ENCODE measurements around the gene HECTD4. TPM values are rescaled to one million over a fixed set of nuclear protein-coding genes. Genes with fewer than 3 reads are reported as not detected.
"Not testable (repeated sequence)": the region's sequence is repeated elsewhere in the genome, so short reads cannot be mapped to it uniquely, and the experiment has no call there.

Gene HECTD4
- total RNA-seq, 2 experiments from 2014 or later, result 37.5 to 39.4 TPM

DNA sequence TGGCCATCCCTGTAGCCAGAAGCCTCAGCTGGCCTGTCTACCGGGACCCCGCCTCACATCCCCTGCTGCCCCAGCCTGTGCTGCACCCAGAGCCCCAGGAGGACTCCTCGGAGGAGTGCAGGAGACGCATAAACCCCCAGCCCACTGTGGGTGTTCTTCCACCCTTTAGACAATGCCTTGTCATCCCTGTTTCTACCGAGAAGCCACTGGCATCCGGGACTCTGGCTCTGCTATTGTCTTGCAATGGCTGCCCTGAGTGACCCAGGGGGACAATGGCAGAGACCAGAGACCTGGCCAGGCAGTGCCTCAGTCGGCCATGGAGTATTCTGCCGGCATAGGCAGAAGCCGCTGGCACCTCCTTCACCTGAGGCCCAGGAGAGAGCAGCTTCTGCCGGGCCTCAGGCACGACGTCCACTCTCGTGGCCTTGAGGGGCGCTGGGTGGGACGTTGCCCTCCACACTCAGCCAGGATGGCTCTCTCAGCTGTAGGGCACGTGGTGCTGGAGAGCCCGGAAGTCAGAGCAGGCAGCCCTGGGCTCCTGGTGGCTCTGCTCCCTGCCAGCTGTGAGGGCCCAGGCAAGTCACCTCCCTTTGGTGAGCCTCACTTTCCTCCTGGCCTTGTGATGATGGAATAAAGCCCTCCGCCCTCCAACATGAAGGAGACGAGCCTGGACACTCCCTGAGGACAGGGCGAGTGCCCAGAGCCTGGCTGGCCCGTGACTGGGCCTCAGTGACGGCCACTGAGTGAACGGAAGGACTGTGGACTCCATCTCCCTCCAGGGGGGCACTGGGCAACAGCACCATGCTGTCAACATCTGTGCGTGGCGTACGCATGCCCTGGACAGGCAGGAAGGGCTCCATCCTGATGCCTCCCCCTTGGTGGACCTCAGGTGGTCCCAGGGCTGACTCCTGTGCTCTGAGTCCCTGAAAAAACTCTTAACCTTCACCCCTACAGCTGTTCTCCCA, 215.9 kb downstream of the HECTD4 start:
- no peaks in the 10 kb centered on the region for H3K9me3 Mint-ChIP-seq
- H3K27me3 Mint-ChIP-seq, result no peaks in the 10 kb centered on the region
- peaks cover 12% of the 10 kb centered on the region for H3K36me3 Mint-ChIP-seq (ENCODE audit: low read depth)
- CTCF ChIA-PET, result no interaction called here
- no peak overlapping the region for H3K27ac Mint-ChIP-seq
- POLR2A ChIA-PET, result no interaction called here
- no peak overlapping the region for H3K4me3 Mint-ChIP-seq
- peaks cover 3% of the 10 kb centered on the region for H3K4me1 Mint-ChIP-seq
- DNase-seq, result no peak

- Mint-ChIP-seq H3K27ac (no peak overlapping the region), H3K4me3 (no peak overlapping the region), H3K4me1 (peaks cover 3% of the 10 kb centered on the region), H3K27me3 (no peaks in the 10 kb centered on the region), H3K36me3 (ENCODE audit: low read depth) (peaks cover 19% of the 10 kb centered on the region), H3K9me3 (no peaks in the 10 kb centered on the region)
- CTCF ChIA-PET, result no interaction called here
- no peak for DNase-seq
- POLR2A ChIA-PET, result no interaction called here
These were observed 216.6 kb downstream of the HECTD4 start for GRCh38 chr12:112165624-112166023.

GRCh38 chr12:112164011-112164660, 218.1 kb downstream of the HECTD4 start:
- Mint-ChIP-seq H3K27me3 (no peaks in the 10 kb centered on the region), H3K9me3 (no peaks in the 10 kb centered on the region)
- CTCF ChIA-PET, result no interaction called here

GRCh38 chr12:112163471-112163991, 218.7 kb downstream of the HECTD4 start:
- no peak for DNase-seq
- Mint-ChIP-seq H3K27ac (no peak overlapping the region), H3K4me1 (peaks cover 14% of the 10 kb centered on the region), H3K4me3 (no peak overlapping the region), H3K36me3 (ENCODE audit: low read depth) (peaks cover 38% of the 10 kb centered on the region), H3K9me3 (no peaks in the 10 kb centered on the region), H3K27me3 (no peaks in the 10 kb centered on the region)
- CTCF ChIA-PET, result no interaction called here
- POLR2A ChIA-PET, result interaction anchor here (1.1 kb wide), 1 partner anchor 56 kb away, joined by 3 read pairs; no protein-coding TSS in a partner anchor

More at GRCh38 chr12:112164011-112164660, 218.1 kb downstream of the HECTD4 start:
- H3K36me3 Mint-ChIP-seq (ENCODE audit: low read depth), result peaks cover 32% of the 10 kb centered on the region
- no peak overlapping the region for H3K4me3 Mint-ChIP-seq
- no peak overlapping the region for H3K27ac Mint-ChIP-seq
- DNase-seq, result no peak
- peaks cover 8% of the 10 kb centered on the region for H3K4me1 Mint-ChIP-seq
- POLR2A ChIA-PET, result interaction anchor here (1.1 kb wide), 1 partner anchor 56 kb away, joined by 3 read pairs; no protein-coding TSS in a partner anchor

DNA sequence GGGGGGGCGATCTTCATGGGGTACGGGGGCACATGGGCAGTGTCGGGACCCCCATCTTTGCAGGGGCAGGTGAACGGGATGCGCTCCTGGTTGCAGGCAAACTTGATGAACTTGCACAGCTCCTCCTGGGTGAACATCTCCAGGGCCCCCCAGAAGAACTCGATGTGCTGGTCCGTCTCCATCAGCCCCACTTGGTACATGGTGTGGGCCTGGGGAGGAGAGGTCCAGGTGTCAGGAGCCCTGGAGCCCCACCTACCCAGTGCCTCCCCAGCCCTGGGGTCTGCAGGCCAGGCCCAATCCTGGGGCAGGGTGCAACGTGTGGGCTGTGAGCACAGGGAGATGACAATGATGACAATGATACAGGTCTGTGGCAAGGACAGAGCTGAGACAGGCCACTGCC, 219.2 kb downstream of the HECTD4 start:
- DNase-seq, result no peak
- Mint-ChIP-seq H3K4me3 (no peak overlapping the region), H3K9me3 (peaks cover 3% of the 10 kb centered on the region), H3K36me3 (ENCODE audit: low read depth) (peaks cover 43% of the 10 kb centered on the region), H3K27ac (no peak overlapping the region), H3K4me1 (peaks cover 19% of the 10 kb centered on the region), H3K27me3 (no peaks in the 10 kb centered on the region)
- POLR2A ChIA-PET, result interaction anchor here (1.1 kb wide), 1 partner anchor 55 kb away, joined by 3 read pairs; no protein-coding TSS in a partner anchor
- CTCF ChIA-PET, result no interaction called here

GRCh38 chr12:112162241-112162790, 219.9 kb downstream of the HECTD4 start:
- peaks cover 26% of the 10 kb centered on the region for H3K4me1 Mint-ChIP-seq
- CTCF ChIA-PET, result no interaction called here
- no peaks in the 10 kb centered on the region for H3K27me3 Mint-ChIP-seq
- peaks cover 6% of the 10 kb centered on the region for H3K9me3 Mint-ChIP-seq
- H3K4me3 Mint-ChIP-seq, result no peak overlapping the region
- no peak for DNase-seq
- no peak overlapping the region for H3K27ac Mint-ChIP-seq
- POLR2A ChIA-PET, result no interaction called here
- peaks cover 50% of the 10 kb centered on the region for H3K36me3 Mint-ChIP-seq (ENCODE audit: low read depth)

- POLR2A ChIA-PET, result no interaction called here
- CTCF ChIA-PET, result no interaction called here
- DNase-seq, result no peak
- Mint-ChIP-seq H3K27me3 (no peaks in the 10 kb centered on the region), H3K4me1 (peaks cover 31% of the 10 kb centered on the region), H3K27ac (no peak overlapping the region), H3K4me3 (no peak overlapping the region), H3K9me3 (peaks cover 6% of the 10 kb centered on the region), H3K36me3 (ENCODE audit: low read depth) (peaks cover 56% of the 10 kb centered on the region)
These were observed 220.5 kb downstream of the HECTD4 start for GRCh38 chr12:112161711-112162110.

GRCh38 chr12:112160611-112161010, 221.6 kb downstream of the HECTD4 start:
- no peak overlapping the region for H3K4me3 Mint-ChIP-seq
- H3K4me1 Mint-ChIP-seq, result peaks cover 38% of the 10 kb centered on the region
- POLR2A ChIA-PET, result interaction anchor here (3.2 kb wide), 1 partner anchor 35 kb away, joined by 20 read pairs; the partner anchor contains the start of gene TRAFD1
- CTCF ChIA-PET, result interaction anchor here (1.0 kb wide), 1 partner anchor 226 kb away, joined by 3 read pairs; no protein-coding TSS in a partner anchor
- no peak overlapping the region for H3K27ac Mint-ChIP-seq
- DNase-seq, result no peak
- peaks cover 67% of the 10 kb centered on the region for H3K36me3 Mint-ChIP-seq (ENCODE audit: low read depth)
- H3K9me3 Mint-ChIP-seq, result peaks cover 12% of the 10 kb centered on the region
- H3K27me3 Mint-ChIP-seq, result no peaks in the 10 kb centered on the region

GRCh38 chr12:112159146-112159541, 223.1 kb downstream of the HECTD4 start:
- H3K27ac Mint-ChIP-seq, result peak overlapping the region; percentile 82
- peaks cover 80% of the 10 kb centered on the region for H3K36me3 Mint-ChIP-seq (ENCODE audit: low read depth)
- H3K9me3 Mint-ChIP-seq, result peaks cover 12% of the 10 kb centered on the region
- H3K27me3 Mint-ChIP-seq, result no peaks in the 10 kb centered on the region
- H3K4me1 Mint-ChIP-seq, result peaks cover 38% of the 10 kb centered on the region
- no peak overlapping the region for H3K4me3 Mint-ChIP-seq
- no peak for DNase-seq
- POLR2A ChIA-PET, result interaction anchor here (0.7 to 3.2 kb wide), 4 partner anchors 9 to 50 kb away, joined by 3 to 20 read pairs (median 7); partner anchors contain the start of gene TRAFD1
- CTCF ChIA-PET, result interaction anchor here (1.0 kb wide), 2 partner anchors 26 to 29 kb away, joined by 3 to 4 read pairs; no protein-coding TSS in a partner anchor

DNA sequence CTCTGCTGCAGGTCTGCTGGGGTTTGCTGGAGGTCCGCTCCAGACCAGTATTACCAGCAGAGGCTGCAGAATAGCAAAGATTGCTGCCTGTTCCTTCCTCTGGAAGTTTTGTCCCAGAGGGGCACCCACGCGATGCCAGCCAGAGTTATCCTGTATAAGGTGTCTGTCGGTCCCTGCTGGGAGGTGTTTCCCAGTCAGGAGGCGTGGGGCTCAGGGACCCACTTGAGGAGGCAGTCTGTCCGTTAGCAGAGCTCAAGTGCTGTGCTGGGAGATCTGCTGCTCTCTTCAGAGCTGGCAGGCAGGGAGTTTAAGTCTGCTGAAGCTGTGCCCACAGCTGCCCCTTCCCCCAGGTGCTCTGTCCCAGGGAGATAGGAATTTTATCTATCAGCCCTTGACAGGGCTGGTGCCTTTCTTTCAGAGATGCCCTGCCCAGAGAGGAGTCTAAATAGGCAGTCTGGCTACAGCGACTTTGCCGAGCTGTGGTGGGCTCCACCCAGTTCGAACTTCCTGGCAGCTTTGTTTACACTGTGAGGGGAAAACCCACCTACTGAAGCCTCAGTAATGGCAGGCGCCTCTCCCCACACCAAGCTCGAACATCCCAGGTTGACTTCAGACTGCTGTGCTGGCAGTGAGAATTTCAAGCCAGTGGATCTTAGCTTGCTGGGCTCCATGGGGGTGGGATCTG, 223.6 kb downstream of the HECTD4 start:
- peak; percentile 60 for DNase-seq
- peaks cover 12% of the 10 kb centered on the region for H3K9me3 Mint-ChIP-seq
- not testable (repeated sequence) for H3K27me3 Mint-ChIP-seq
- peaks cover 38% of the 10 kb centered on the region for H3K4me1 Mint-ChIP-seq
- ChIA-PET CTCF (interaction anchor here (1.0 kb wide), 2 partner anchors 26 to 29 kb away, joined by 3 to 4 read pairs; no protein-coding TSS in a partner anchor), POLR2A (interaction anchor here (0.7 to 3.2 kb wide), 5 partner anchors 8 to 145 kb away, joined by 3 to 20 read pairs (median 4); partner anchors contain the start of gene TRAFD1)
- H3K4me3 Mint-ChIP-seq, result peak overlapping the region; percentile 10
- H3K36me3 Mint-ChIP-seq (ENCODE audit: low read depth), result peaks cover 85% of the 10 kb centered on the region
- peak overlapping the region; percentile 82 for H3K27ac Mint-ChIP-seq

DNA sequence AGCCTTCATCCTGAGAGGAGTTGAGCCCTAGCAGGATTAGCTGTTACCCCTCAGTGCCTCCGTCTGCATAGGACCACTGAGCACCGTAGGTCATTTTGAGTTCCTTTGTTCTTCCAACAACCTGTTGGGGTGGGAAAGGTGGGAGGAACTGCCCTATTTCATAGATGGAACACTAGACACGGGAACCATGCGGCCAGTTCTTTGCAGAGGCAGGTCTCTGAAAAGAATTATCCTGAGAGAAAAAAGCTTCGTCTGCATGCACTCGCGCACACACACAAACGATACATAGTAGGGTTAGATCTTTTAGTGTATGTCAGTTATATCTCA, 228.4 kb downstream of the HECTD4 start:
- DNase-seq, result no peak
- H3K4me3 Mint-ChIP-seq, result no peak overlapping the region
- H3K27me3 Mint-ChIP-seq, result no peaks in the 10 kb centered on the region
- CTCF ChIA-PET, result no interaction called here
- peaks cover 27% of the 10 kb centered on the region for H3K4me1 Mint-ChIP-seq
- peaks cover 84% of the 10 kb centered on the region for H3K36me3 Mint-ChIP-seq (ENCODE audit: low read depth)
- peaks cover 12% of the 10 kb centered on the region for H3K9me3 Mint-ChIP-seq
- POLR2A ChIA-PET, result interaction anchor here (1.2 kb wide), 1 partner anchor 37 kb away, joined by 3 read pairs; no protein-coding TSS in a partner anchor
- no peak overlapping the region for H3K27ac Mint-ChIP-seq

DNA sequence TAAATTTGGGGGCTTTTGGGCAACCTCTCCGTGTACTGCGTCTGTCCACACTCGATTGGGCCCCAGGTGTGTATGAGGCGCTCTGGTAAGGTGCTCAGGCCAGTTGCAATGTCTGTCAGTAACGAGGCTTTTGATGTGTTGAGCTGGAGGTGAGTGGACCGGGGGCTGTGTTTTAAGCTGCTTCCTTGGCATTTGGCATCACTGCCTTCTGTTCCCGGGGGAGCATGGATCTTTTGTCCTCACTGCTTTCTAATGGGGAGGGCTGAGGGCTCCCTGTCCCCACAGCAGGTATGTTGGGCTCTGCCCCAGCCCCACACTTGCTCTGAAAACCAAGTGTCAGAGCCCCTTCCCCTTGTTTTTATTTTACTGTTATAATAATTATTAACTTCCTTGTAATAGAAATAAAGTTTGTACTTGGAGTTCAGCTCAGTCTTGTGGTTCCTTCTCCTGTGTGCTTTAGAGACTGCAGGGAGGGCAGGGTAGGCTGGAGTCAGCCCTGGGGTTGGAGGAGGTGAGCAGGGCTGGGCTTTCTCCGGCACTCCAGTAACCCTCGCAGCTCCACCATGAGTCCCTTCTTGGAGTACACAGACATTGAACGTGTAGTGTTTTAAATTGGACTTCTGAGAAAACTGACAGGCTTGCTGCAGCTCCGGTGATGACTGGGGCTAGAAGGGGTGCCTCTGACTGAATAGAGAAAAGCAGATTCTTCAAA, 228.9 kb downstream of the HECTD4 start:
- POLR2A ChIA-PET, result interaction anchor here (1.2 kb wide), 1 partner anchor 36 kb away, joined by 3 read pairs; no protein-coding TSS in a partner anchor
- Mint-ChIP-seq H3K9me3 (peaks cover 12% of the 10 kb centered on the region), H3K27ac (peak overlapping the region; percentile 32), H3K4me1 (peaks cover 22% of the 10 kb centered on the region), H3K4me3 (no peak overlapping the region), H3K36me3 (ENCODE audit: low read depth) (peaks cover 84% of the 10 kb centered on the region), H3K27me3 (no peaks in the 10 kb centered on the region)
- CTCF ChIA-PET, result no interaction called here
- no peak for DNase-seq
